RWPE2 (cell line): ENCODE measurements around the gene DLL1.
A peak's percentile ranks its signal among the peaks of the same experiment; 100 is the strongest.

ENCODE experiments used
- ATAC-seq: fragments of 200-7000 bp; cut with Tn5 transposase; 3 replicates; pipeline ENCODE4 v1.9.1; 2021; ENCODE audit warnings: low read depth
- DNase-seq: peaks from one replicate; pipeline ENCODE4 v3.0.0-alpha.2; 2020; ENCODE audit warnings: low spot score
- H3K27ac ChIP-seq: fragments of 450-650 bp; 2 replicates; pipeline ENCODE4 v1.5.1; 2017; ENCODE audit warnings: mild to moderate bottlenecking; ENCODE audit not compliant: poor library complexity, severe bottlenecking
- H3K27me3 ChIP-seq: fragments of 250-450 bp; sonication (Bioruptor Pico); 2 replicates; pipeline ENCODE4 v1.5.1; 2021; ENCODE audit warnings: mild to moderate bottlenecking, moderate library complexity; ENCODE audit not compliant: insufficient read depth, poor library complexity, severe bottlenecking
- H3K36me3 ChIP-seq: fragments of 250-450 bp; sonication (Bioruptor Pico); 2 replicates; pipeline ENCODE4 v1.5.1; 2020; ENCODE audit warnings: low read depth, mild to moderate bottlenecking, moderate library complexity
- H3K4me1 ChIP-seq: fragments of 250-450 bp; sonication (Bioruptor Pico); 2 replicates; pipeline ENCODE4 v1.5.1; 2021; ENCODE audit warnings: mild to moderate bottlenecking, moderate library complexity; ENCODE audit not compliant: insufficient read depth, poor library complexity, severe bottlenecking
- H3K4me3 ChIP-seq: fragments of 250-450 bp; sonication (Bioruptor Pico); 2 replicates; pipeline ENCODE4 v1.5.1; 2021; ENCODE audit warnings: mild to moderate bottlenecking, moderate library complexity; ENCODE audit not compliant: severe bottlenecking
- H3K9me3 ChIP-seq: fragments of 250-450 bp; sonication (Bioruptor Pico); 2 replicates; pipeline ENCODE4 v1.5.1; 2021; ENCODE audit warnings: mild to moderate bottlenecking, moderate library complexity; ENCODE audit not compliant: severe bottlenecking
- CTCF ChIP-seq: fragments of 450-650 bp; IDR thresholded peaks from one replicate; pipeline ENCODE4 v1.5.1; 2017; ENCODE audit warnings: mild to moderate bottlenecking, moderate library complexity; ENCODE audit not compliant: poor library complexity, severe bottlenecking

DLL1 gene

GRCh38 chr6:170249817-170250216 is 41.1 kb downstream of the DLL1 start:
- ATAC-seq: no peak
- peak; percentile 28 for DNase-seq
- Histone ChIP-seq H3K9me3 (no peaks in the 10 kb centered on the region), H3K27ac (no peak overlapping the region), H3K27me3 (no peaks in the 10 kb centered on the region), H3K36me3 (no peaks in the 10 kb centered on the region), H3K4me1 (peaks cover 7% of the 10 kb centered on the region), H3K4me3 (no peak overlapping the region)
- TF ChIP-seq CTCF: no peak

GRCh38 chr6:170248861-170249600 is 41.8 kb downstream of the DLL1 start:
- Histone ChIP-seq H3K36me3 (no peaks in the 10 kb centered on the region), H3K4me3 (no peak overlapping the region), H3K9me3 (no peaks in the 10 kb centered on the region), H3K27ac (no peak overlapping the region), H3K27me3 (no peaks in the 10 kb centered on the region), H3K4me1 (peaks cover 7% of the 10 kb centered on the region)
- peak; percentile 42 for DNase-seq
- TF ChIP-seq CTCF: no peak
- ATAC-seq: no peak

GRCh38 chr6:170248111-170248805 is 42.6 kb downstream of the DLL1 start:
- ATAC-seq: no peak
- TF ChIP-seq CTCF: no peak
- peak; percentile 30 for DNase-seq
- no peak overlapping the region for H3K4me3 ChIP-seq
- no peaks in the 10 kb centered on the region for H3K36me3 ChIP-seq
- H3K4me1 ChIP-seq: peaks cover 7% of the 10 kb centered on the region
- H3K27me3 ChIP-seq: no peaks in the 10 kb centered on the region
- no peak overlapping the region for H3K27ac ChIP-seq
- H3K9me3 ChIP-seq: no peaks in the 10 kb centered on the region

GRCh38 chr6:170247178-170247701 is 43.6 kb downstream of the DLL1 start:
- H3K27ac ChIP-seq: no peak overlapping the region
- H3K36me3 ChIP-seq: no peaks in the 10 kb centered on the region
- peak; percentile 51 for DNase-seq
- peaks cover 7% of the 10 kb centered on the region for H3K4me1 ChIP-seq
- ATAC-seq: 0 out of 3 replicates have a peak, but pooled peaks have one; percentile 37
- no peaks in the 10 kb centered on the region for H3K9me3 ChIP-seq
- H3K4me3 ChIP-seq: no peak overlapping the region
- TF ChIP-seq CTCF: no peak
- H3K27me3 ChIP-seq: no peaks in the 10 kb centered on the region
